Stimulated activated naive B cell treated with anti-CD40 and anti-IgM and Interleukin-4, amounts not matched to agents 10 μg/mL and 1 μg/mL and 100 μg/mL, for 72 hours (primary cell): ENCODE measurements around the gene PHACTR2.
A peak's percentile ranks its signal among the peaks of the same experiment; 100 is the strongest.
"Not testable (repeated sequence)": the region's sequence is repeated elsewhere in the genome, so short reads cannot be mapped to it uniquely, and the experiment has no call there.

Experiments used
- ATAC-seq, 2 donors: fragments of 150-1000 bp; cut with Tn5 transposase; replicated peaks; 2 replicates each; pipeline ENCODE4 v1.10.0; 2021; ENCODE audit warnings: moderate library complexity in 1 of 2
- DNase-seq: peaks from one replicate; pipeline ENCODE4 v3.0.0; 2021
- H3K27ac Mint-ChIP-seq: one replicate; pipeline ENCODE4 v1.8.0; 2022; ENCODE audit warnings: mild to moderate bottlenecking, mixed read lengths
- H3K27me3 Mint-ChIP-seq, 2 donors: one replicate each; pipeline ENCODE4 v1.8.0; 2022; ENCODE audit warnings: mixed read lengths in 2 of 2
- H3K36me3 Mint-ChIP-seq, 2 donors: one replicate each; pipeline ENCODE4 v1.8.0; 2022; ENCODE audit warnings: mixed read lengths in 2 of 2, mild to moderate bottlenecking in 1 of 2
- H3K4me1 Mint-ChIP-seq, 2 donors: one replicate each; pipeline ENCODE4 v1.8.0; 2022; ENCODE audit warnings: mixed read lengths in 2 of 2, mild to moderate bottlenecking in 1 of 2
- H3K4me3 Mint-ChIP-seq, 2 donors: one replicate each; pipeline ENCODE4 v1.8.0; 2022; ENCODE audit warnings: mild to moderate bottlenecking in 2 of 2, mixed read lengths in 2 of 2, moderate library complexity in 1 of 2
- H3K9me3 Mint-ChIP-seq, 2 donors: one replicate each; pipeline ENCODE4 v1.8.0; 2022; ENCODE audit warnings: mixed read lengths in 2 of 2, mild to moderate bottlenecking in 1 of 2

The PHACTR2 gene

GRCh38 chr6:143859891-143860660, 182.3 kb downstream of the PHACTR2 start:
- no peak for DNase-seq
- no peak overlapping the region for H3K27ac Mint-ChIP-seq
- H3K27me3 Mint-ChIP-seq, result no peaks in the 10 kb centered on the region
- no peak for ATAC-seq
- no peak overlapping the region for H3K4me3 Mint-ChIP-seq
- peaks cover under 1 to 7% of the 10 kb centered on the region in 2 donors for H3K9me3 Mint-ChIP-seq
- H3K4me1 Mint-ChIP-seq, result peaks cover 2 to 7% of the 10 kb centered on the region in 2 donors
- H3K36me3 Mint-ChIP-seq, result peaks cover 49 to 70% of the 10 kb centered on the region in 2 donors

DNA sequence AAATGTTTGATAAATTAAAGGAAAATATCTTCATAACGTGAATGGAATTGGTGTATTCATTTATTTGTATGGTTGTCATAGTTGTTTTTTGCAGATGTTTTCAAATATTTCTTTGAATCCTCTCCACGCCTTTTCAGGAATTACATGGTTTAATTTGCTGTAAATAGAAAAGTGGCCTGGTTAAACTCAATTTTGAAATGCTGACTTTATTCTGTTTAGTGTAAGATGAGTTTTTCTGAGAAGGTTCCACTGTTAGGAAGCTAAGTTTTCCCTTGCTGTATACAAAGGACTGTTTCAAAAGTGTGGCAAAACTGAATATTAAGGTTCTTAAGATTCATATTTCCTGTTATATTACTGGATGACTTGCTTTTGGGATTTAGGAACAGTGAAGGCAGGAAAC, 186.0 kb downstream of the PHACTR2 start:
- DNase-seq (no peak), ATAC-seq (no peak)
- no peak overlapping the region for H3K27ac Mint-ChIP-seq
- H3K4me3 Mint-ChIP-seq, result no peak overlapping the region
- H3K9me3 Mint-ChIP-seq, result peaks cover 7 to 9% of the 10 kb centered on the region in 2 donors
- no peaks in the 10 kb centered on the region for H3K4me1 Mint-ChIP-seq
- no peaks in the 10 kb centered on the region for H3K27me3 Mint-ChIP-seq
- peaks cover 52 to 73% of the 10 kb centered on the region in 2 donors for H3K36me3 Mint-ChIP-seq

DNA sequence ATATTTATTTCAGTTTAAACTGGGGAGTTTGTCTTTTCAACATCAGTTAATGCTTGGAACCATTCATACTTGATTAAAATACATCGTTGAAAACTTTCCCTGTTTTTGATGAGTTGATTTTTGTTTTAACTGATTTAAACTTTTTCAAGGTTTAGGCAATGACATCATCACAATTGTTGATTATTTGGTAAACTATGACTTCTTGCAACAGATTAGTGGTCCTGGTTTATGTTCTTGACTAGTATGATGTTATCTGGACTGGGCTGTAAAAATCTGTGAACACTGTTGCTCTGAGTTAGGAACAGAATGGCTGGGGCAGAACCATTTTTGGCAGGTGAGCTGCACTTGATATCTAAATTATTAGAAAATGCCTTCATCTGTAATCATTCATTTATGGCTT, 186.5 kb downstream of the PHACTR2 start, which contains the start of gene ZC2HC1B:
TSS of gene ZC2HC1B (plus strand) at position 241 of the 400 bp plus-strand sequence. CDS start at position 307, 66 bp downstream.
- Mint-ChIP-seq H3K4me1 (no peaks in the 10 kb centered on the region), H3K36me3 (peaks cover 54 to 73% of the 10 kb centered on the region in 2 donors), H3K27me3 (no peaks in the 10 kb centered on the region), H3K27ac (no peak within 1 kb of the TSS), H3K4me3 (no peak within 1 kb of the TSS), H3K9me3 (peaks cover 7 to 9% of the 10 kb centered on the region in 2 donors)
- ATAC-seq (no peak), DNase-seq (no peak)

DNA sequence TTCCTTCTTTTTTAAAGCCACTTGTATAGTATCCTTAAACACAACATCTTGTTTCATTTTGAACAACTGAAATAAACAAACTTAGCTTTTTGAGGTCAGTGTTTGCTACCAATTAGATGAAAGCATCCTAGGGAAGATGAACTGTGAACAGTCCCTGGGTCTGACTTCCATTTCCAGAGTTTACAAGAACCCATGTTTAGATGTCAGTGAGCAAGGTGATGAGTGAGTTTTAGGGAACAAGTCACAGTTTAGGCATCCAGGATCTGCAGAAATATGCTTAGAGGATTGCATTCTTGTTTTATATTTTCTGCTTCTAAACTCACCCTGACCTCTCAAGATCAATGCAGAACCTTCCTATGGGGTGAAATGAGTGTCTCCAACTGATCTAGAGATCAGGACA, 189.5 kb downstream of the PHACTR2 start:
- ATAC-seq (no peak), DNase-seq (no peak)
- H3K4me1 Mint-ChIP-seq, result peaks cover 0 to 4% of the 10 kb centered on the region in 2 donors
- no peak overlapping the region for H3K4me3 Mint-ChIP-seq
- no peaks in the 10 kb centered on the region for H3K27me3 Mint-ChIP-seq
- H3K36me3 Mint-ChIP-seq, result peaks cover 58 to 71% of the 10 kb centered on the region in 2 donors
- no peak overlapping the region for H3K27ac Mint-ChIP-seq
- peaks cover 12 to 13% of the 10 kb centered on the region in 2 donors for H3K9me3 Mint-ChIP-seq

GRCh38 chr6:143868808-143869207, 191.0 kb downstream of the PHACTR2 start:
- peaks cover 19 to 23% of the 10 kb centered on the region in 2 donors for H3K9me3 Mint-ChIP-seq
- not testable (repeated sequence) for ATAC-seq, H3K4me3 Mint-ChIP-seq

GRCh38 chr6:143871202-143871730, 193.5 kb downstream of the PHACTR2 start:
- Mint-ChIP-seq H3K9me3 (peaks cover 29 to 30% of the 10 kb centered on the region in 2 donors), H3K4me1 (peaks cover 16 to 19% of the 10 kb centered on the region in 2 donors), H3K36me3 (peaks cover 67 to 82% of the 10 kb centered on the region in 2 donors)
- H3K27me3 Mint-ChIP-seq, DNase-seq, ATAC-seq, H3K27ac Mint-ChIP-seq, H3K4me3 Mint-ChIP-seq: not testable (repeated sequence)

More at GRCh38 chr6:143868808-143869207, 191.0 kb downstream of the PHACTR2 start:
- peaks cover 66 to 78% of the 10 kb centered on the region in 2 donors for H3K36me3 Mint-ChIP-seq
- not testable (repeated sequence) for H3K27ac Mint-ChIP-seq, H3K27me3 Mint-ChIP-seq, DNase-seq
- H3K4me1 Mint-ChIP-seq, result peaks cover 8 to 13% of the 10 kb centered on the region in 2 donors

DNA sequence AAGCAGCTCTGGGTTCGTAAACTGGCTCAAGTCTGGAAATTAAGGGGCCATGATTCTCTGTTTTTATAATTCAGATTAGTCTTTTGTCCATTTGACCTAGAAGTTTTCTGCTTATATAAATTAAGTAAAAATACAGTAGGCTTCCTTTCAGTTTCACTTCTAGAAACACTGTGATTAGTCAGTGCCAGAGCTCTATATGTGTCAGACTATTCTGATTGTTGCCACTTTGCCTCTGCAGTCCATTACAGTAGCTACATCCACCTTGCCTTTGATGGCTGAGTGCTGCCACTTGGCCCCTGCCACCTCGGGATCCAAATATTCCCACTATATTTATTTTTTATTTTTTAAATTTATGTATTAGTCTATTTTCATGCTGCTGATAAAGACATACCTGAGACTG, 194.4 kb downstream of the PHACTR2 start:
- no peak overlapping the region for H3K27ac Mint-ChIP-seq
- no peaks in the 10 kb centered on the region for H3K27me3 Mint-ChIP-seq
- no peak overlapping the region for H3K4me3 Mint-ChIP-seq
- ATAC-seq (peak; percentile 89 to 99), DNase-seq (no peak)
- peaks cover 29 to 30% of the 10 kb centered on the region in 2 donors for H3K9me3 Mint-ChIP-seq
- H3K36me3 Mint-ChIP-seq, result peaks cover 60 to 79% of the 10 kb centered on the region in 2 donors
- peaks cover 16 to 19% of the 10 kb centered on the region in 2 donors for H3K4me1 Mint-ChIP-seq

DNA sequence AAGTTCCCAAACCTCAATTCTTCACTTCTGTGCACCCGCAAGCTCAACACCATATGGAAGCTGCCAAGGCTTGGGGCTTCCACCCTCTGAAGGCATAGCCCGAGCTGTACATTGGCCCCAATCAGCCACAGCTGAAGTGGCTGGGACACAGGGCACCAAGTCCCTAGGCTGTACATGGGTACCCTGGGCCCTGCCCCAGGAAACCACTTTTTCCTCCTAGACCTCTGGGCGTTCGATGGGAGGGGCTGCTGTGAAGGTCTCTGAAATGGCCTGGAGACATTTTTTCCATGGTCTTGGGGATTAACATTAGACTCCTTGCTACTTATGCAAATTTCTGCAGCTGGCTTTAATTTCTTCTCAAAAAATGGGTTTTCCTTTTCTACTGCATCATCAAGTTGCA, 195.8 kb downstream of the PHACTR2 start:
- Mint-ChIP-seq H3K4me1 (peaks cover 16 to 19% of the 10 kb centered on the region in 2 donors), H3K9me3 (peaks cover 27 to 30% of the 10 kb centered on the region in 2 donors), H3K27ac (peak overlapping the region; percentile 71), H3K36me3 (peaks cover 56 to 76% of the 10 kb centered on the region in 2 donors), H3K4me3 (peak overlapping the region in 1 of 2 donors; percentile 35)
- DNase-seq, H3K27me3 Mint-ChIP-seq: not testable (repeated sequence)
- peak in 1 of 2 donors; percentile 24 for ATAC-seq

- not testable (repeated sequence) for H3K27me3 Mint-ChIP-seq, ATAC-seq
- peaks cover 16 to 19% of the 10 kb centered on the region in 2 donors for H3K4me1 Mint-ChIP-seq
- peak overlapping the region; percentile 30 to 61 for H3K4me3 Mint-ChIP-seq
- DNase-seq, result peak; percentile 16
- H3K9me3 Mint-ChIP-seq, result peaks cover 26 to 29% of the 10 kb centered on the region in 2 donors
- H3K36me3 Mint-ChIP-seq, result peaks cover 49 to 73% of the 10 kb centered on the region in 2 donors
- H3K27ac Mint-ChIP-seq, result peak overlapping the region; percentile 68
Observed at GRCh38 chr6:143874503-143874902, 196.7 kb downstream of the PHACTR2 start.

DNA sequence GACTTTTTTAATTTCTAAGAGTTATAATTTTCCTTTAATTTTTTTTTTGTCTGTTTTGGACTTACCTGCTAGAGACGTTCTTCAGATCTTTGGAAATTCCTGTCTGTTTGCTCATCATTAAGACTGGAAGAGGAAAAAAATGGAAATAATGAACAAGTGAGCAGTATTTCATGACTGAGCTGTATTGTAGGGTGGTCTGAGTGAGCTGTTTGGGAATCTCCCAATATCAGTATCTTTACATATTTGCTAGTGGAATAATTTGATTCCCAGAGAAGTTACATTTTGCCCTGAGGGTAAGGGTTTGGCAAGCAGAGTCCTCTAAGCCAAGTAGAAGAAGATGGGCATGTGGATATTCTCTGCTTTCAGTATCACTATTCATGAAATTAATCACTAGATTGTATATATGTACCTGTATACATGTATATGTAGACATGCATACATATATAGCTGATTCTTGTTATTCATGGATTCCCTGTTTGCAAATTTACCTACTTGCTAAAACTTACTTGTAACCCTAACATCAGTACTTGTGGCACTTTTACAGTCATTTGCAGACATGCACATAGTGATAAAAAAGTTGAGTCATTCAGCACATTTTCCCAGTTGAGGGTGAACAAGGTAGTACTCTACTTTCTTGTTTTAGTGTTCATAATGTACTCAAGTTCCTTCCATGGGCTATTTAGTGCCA, 200.0 kb downstream of the PHACTR2 start:
- Mint-ChIP-seq H3K4me1 (peaks cover 12 to 16% of the 10 kb centered on the region in 2 donors), H3K4me3 (no peak overlapping the region)
- peak in 1 of 2 donors; percentile 36 for ATAC-seq

DNA sequence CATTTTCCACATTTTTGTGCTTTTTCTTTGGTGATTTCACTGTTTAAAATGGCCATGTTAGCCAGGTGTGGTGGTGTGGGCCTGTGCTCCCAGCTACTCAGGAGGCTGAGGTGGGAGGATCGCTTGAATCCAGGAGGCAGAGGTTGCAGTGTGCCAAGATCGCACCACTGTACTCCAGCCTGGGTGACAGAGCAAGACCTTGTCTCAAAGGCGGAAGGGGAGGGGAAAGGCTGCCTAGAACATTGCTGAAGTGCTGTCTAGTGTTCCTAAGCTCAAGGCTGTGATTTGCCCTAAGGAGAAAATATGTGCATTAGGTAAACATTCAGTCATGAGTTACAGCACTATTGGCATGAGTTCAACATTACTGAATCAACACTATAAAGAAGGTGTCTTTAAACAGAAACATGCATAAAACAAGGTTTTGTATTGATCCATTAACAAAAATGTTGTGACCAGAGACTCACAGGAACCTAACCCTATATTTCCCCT, 200.6 kb downstream of the PHACTR2 start:
- DNase-seq (no peak), ATAC-seq (no peak)
- no peaks in the 10 kb centered on the region for H3K27me3 Mint-ChIP-seq
- H3K4me1 Mint-ChIP-seq, result peaks cover 8 to 13% of the 10 kb centered on the region in 2 donors
- H3K9me3 Mint-ChIP-seq, result peaks cover 16 to 22% of the 10 kb centered on the region in 2 donors
- no peak overlapping the region for H3K4me3 Mint-ChIP-seq
- peaks cover 41 to 64% of the 10 kb centered on the region in 2 donors for H3K36me3 Mint-ChIP-seq
- H3K27ac Mint-ChIP-seq, result no peak overlapping the region

More for the DNA sequence above, 200.0 kb downstream of the PHACTR2 start:
- H3K27ac Mint-ChIP-seq, result no peak overlapping the region
- H3K27me3 Mint-ChIP-seq, result no peaks in the 10 kb centered on the region
- peaks cover 20 to 25% of the 10 kb centered on the region in 2 donors for H3K9me3 Mint-ChIP-seq
- no peak for DNase-seq
- H3K36me3 Mint-ChIP-seq, result peaks cover 47 to 66% of the 10 kb centered on the region in 2 donors

DNA sequence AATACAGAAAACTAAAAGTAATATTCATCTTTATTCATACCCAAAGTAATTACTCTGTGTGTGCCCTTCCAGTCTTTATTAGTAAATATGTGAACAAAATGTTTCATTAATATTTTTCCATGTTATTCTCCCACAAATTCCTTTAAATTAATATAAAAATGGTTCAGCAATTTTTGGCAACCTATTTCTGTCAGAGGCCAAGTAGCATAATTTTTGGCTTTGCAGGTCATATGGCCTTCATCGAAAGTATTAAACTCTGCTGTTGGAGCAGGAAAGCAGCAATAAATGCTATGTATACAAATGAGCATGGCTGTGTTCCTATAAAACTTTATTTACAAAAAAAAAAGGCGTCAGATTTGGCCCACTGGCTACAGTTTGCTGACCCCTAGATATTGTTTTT, 202.6 kb downstream of the PHACTR2 start:
- H3K27me3 Mint-ChIP-seq, result no peaks in the 10 kb centered on the region
- peaks cover 22 to 53% of the 10 kb centered on the region in 2 donors for H3K36me3 Mint-ChIP-seq
- ATAC-seq (no peak), DNase-seq (no peak)
- H3K27ac Mint-ChIP-seq, result no peak overlapping the region
- no peaks in the 10 kb centered on the region for H3K4me1 Mint-ChIP-seq
- peaks cover 2 to 12% of the 10 kb centered on the region in 2 donors for H3K9me3 Mint-ChIP-seq
- H3K4me3 Mint-ChIP-seq, result no peak overlapping the region
